ENCODE results near the gene PRR11.

- TF ChIP-seq CTCF (IDR thresholded peaks at IDR 0.05) (no peak), POLR2A (IDR thresholded peaks at IDR 0.05) (no peak), POLR2AphosphoS5 (IDR thresholded peaks at IDR 0.05) (no peak)
Observed at GRCh38 chr17:59149841-59150511, 5.6 kb upstream of the PRR11 start.

Data from prostate gland (tissue), 2 donors.